Activated effector memory CD4-positive, alpha-beta T cell treated with Interleukin-2 at 50 U/mL for 16 hours (primary cell): ENCODE data around the gene HTR6.
"Not testable (repeated sequence)": the region's sequence is repeated elsewhere in the genome, so short reads cannot be mapped to it uniquely, and the experiment has no call there.

ENCODE experiments used
- DNase-seq: peaks from one replicate; pipeline ENCODE4 v3.0.0-alpha.2; 2020

HTR6 gene

GRCh38 chr1:19664453-19665185 is at the start of gene HTR6:
HTR6 (plus strand) TSS chr1:19664875; CDS start chr1:19665754, 879 bp downstream.
- DNase-seq: peak; percentile 31

GRCh38 chr1:19615438-19615837 is 49.2 kb upstream of the HTR6 start:
- no peak for DNase-seq

- no peak for DNase-seq
Measured at GRCh38 chr1:19616489-19616888, 48.2 kb upstream of the HTR6 start.

GRCh38 chr1:19617376-19617775 is 47.3 kb upstream of the HTR6 start:
- DNase-seq: no peak

GRCh38 chr1:19618428-19618827 is 46.2 kb upstream of the HTR6 start:
- no peak for DNase-seq

- DNase-seq: no peak
Measured at GRCh38 chr1:19619697-19620384, 44.8 kb upstream of the HTR6 start.

- no peak for DNase-seq
Measured at GRCh38 chr1:19620786-19621185, 43.9 kb upstream of the HTR6 start.

GRCh38 chr1:19621274-19621950 is 43.3 kb upstream of the HTR6 start:
- DNase-seq: no peak

GRCh38 chr1:19622204-19622603 is 42.5 kb upstream of the HTR6 start:
- no peak for DNase-seq

GRCh38 chr1:19623523-19623922 is 41.2 kb upstream of the HTR6 start:
- no peak for DNase-seq

GRCh38 chr1:19625291-19625937 is 39.3 kb upstream of the HTR6 start:
- no peak for DNase-seq

- DNase-seq: no peak
Measured at GRCh38 chr1:19628879-19629278, 35.8 kb upstream of the HTR6 start.

- no peak for DNase-seq
Measured at GRCh38 chr1:19629357-19629756, 35.3 kb upstream of the HTR6 start.

GRCh38 chr1:19630192-19630591 is 34.5 kb upstream of the HTR6 start:
- not testable (repeated sequence) for DNase-seq

- DNase-seq: no peak
Measured at GRCh38 chr1:19630720-19631395, 33.8 kb upstream of the HTR6 start.

- no peak for DNase-seq
Measured at GRCh38 chr1:19632211-19632610, 32.5 kb upstream of the HTR6 start.

- no peak for DNase-seq
Measured at GRCh38 chr1:19633106-19633505, 31.6 kb upstream of the HTR6 start.

GRCh38 chr1:19635064-19635463 is 29.6 kb upstream of the HTR6 start:
- not testable (repeated sequence) for DNase-seq

GRCh38 chr1:19635646-19636045 is 29.0 kb upstream of the HTR6 start:
- DNase-seq: no peak

GRCh38 chr1:19636065-19636464 is 28.6 kb upstream of the HTR6 start:
- no peak for DNase-seq

- not testable (repeated sequence) for DNase-seq
Measured at GRCh38 chr1:19636749-19637148, 27.9 kb upstream of the HTR6 start.

GRCh38 chr1:19637606-19638005 is 27.1 kb upstream of the HTR6 start:
- no peak for DNase-seq

GRCh38 chr1:19639228-19639627 is 25.4 kb upstream of the HTR6 start:
- DNase-seq: not testable (repeated sequence)
